Tibial artery (tissue), 4 donors: ENCODE data around the gene SSB.
"Not testable (repeated sequence)": the region's sequence is repeated elsewhere in the genome, so short reads cannot be mapped to it uniquely, and the experiment has no call there.

Source experiments
- DNase-seq, 2 donors: peaks; one replicate each; pipeline ENCODE4 v3.0.0-alpha.2; 2019
- H3K27ac ChIP-seq, 2 donors: fragments of 200-600 bp; sonication (generic) in 1 of 2; 1 replicate in 1 of 2; 2 replicates in 1 of 2; pipeline ENCODE4 v1.5.1; 2018 to 2019; ENCODE audit warnings: mild to moderate bottlenecking in 1 of 2
- H3K27me3 ChIP-seq, 2 donors: fragments of 200-600 bp; sonication (generic) in 1 of 2; one replicate each; pipeline versions ENCODE4 v1.5.1 to v1.6.0; 2016 to 2019
- H3K36me3 ChIP-seq, 3 donors: fragments of 200-600 bp; sonication (generic) in 2 of 3; one replicate each; pipeline ENCODE4 v1.5.1; 2016 to 2019; ENCODE audit warnings: mild to moderate bottlenecking in 2 of 3
- H3K4me1 ChIP-seq, 4 donors: fragments of 200-600 bp; sonication (generic) in 2 of 4; 1 replicate in 3 of 4; 2 replicates in 1 of 4; pipeline ENCODE4 v1.5.1; 2016 to 2019
- H3K4me3 ChIP-seq, 2 donors: fragments of 200-600 bp; sonication (generic) in 1 of 2; 1 replicate in 1 of 2; 2 replicates in 1 of 2; pipeline ENCODE4 v1.5.1; 2018 to 2019; ENCODE audit warnings: mild to moderate bottlenecking in 2 of 2
- H3K9me3 ChIP-seq, 3 donors: fragments of 200-600 bp; sonication (generic) in 1 of 3; one replicate each; pipeline ENCODE4 v1.5.1; 2016 to 2019
- intact Hi-C: fragments of 100-400 bp; cut with DNase I; formaldehyde crosslinking; loops from one replicate; pipeline ENCODE4 v1.15.0; 2023; ENCODE audit warnings: low total_unique reads
- TF ChIP-seq, protein P1 (sequence below), 2 experiments: fragments of 200-600 bp in 1 of 2; fragments of 450-650 bp in 1 of 2; IDR thresholded peaks; one replicate each; pipeline ENCODE4 v1.5.1; 2017 to 2019; ENCODE audit warnings: antibody characterized with exemption in 2 of 2, mild to moderate bottlenecking in 1 of 2, moderate library complexity in 1 of 2

The SSB gene

DNA sequence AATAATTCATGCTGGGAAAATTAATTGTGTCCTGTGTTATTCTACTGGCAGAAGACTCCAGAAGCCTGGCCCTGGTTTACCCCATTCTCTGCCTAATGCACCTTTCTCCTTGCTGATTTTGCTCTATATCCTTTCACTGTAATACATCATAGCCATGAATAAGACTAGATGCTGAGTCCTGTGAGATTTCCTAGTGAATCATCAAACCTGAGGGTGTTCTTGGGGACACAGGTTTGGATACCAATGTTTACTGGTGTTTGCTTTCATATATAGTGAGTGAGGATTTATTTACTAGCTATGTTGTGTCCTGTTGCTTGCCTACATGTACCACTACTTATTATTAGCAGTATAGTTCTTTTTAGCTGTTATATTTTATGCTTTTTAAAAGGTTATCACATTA lies 19.6 kb downstream of the SSB start:
- Histone ChIP-seq H3K27me3 (no peaks in the 10 kb centered on the region), H3K36me3 (peaks cover 44 to 63% (median 51%) of the 10 kb centered on the region in 3 donors), H3K9me3 (no peaks in the 10 kb centered on the region), H3K27ac (peak overlapping the region in 1 of 2 donors; percentile 18), H3K4me1 (peaks cover 0 to 41% (median 22%) of the 10 kb centered on the region in 4 donors), H3K4me3 (no peak overlapping the region)
- TF ChIP-seq, protein P1, sequence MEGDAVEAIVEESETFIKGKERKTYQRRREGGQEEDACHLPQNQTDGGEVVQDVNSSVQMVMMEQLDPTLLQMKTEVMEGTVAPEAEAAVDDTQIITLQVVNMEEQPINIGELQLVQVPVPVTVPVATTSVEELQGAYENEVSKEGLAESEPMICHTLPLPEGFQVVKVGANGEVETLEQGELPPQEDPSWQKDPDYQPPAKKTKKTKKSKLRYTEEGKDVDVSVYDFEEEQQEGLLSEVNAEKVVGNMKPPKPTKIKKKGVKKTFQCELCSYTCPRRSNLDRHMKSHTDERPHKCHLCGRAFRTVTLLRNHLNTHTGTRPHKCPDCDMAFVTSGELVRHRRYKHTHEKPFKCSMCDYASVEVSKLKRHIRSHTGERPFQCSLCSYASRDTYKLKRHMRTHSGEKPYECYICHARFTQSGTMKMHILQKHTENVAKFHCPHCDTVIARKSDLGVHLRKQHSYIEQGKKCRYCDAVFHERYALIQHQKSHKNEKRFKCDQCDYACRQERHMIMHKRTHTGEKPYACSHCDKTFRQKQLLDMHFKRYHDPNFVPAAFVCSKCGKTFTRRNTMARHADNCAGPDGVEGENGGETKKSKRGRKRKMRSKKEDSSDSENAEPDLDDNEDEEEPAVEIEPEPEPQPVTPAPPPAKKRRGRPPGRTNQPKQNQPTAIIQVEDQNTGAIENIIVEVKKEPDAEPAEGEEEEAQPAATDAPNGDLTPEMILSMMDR (IDR thresholded peaks at IDR 0.05): no peak
- intact Hi-C loops: no loop called here
- no peak for DNase-seq

DNA sequence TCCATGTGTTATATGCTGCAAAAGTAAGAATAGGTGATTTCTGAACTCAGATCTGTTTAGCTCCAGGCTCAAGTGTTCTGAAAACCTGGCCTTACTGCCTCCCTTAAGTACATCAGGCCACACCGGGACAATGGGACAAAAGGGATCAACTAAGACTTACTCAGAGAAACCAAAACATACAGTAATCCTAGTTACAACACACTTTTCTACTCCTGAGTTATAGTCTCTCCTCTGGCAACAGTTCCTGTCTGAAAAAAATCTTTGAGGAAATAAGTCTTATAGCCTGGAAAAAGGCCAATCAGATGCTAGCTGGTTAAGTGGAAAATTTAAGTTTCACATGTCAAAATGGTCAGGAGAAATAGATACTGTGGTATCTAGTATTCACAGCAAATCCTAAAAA lies 20.4 kb downstream of the SSB start:
- no peak for DNase-seq
- Histone ChIP-seq H3K27ac (peak overlapping the region in 1 of 2 donors; percentile 18), H3K27me3 (no peaks in the 10 kb centered on the region), H3K36me3 (peaks cover 39 to 55% (median 43%) of the 10 kb centered on the region in 3 donors), H3K9me3 (no peaks in the 10 kb centered on the region), H3K4me1 (peaks cover 0 to 50% (median 28%) of the 10 kb centered on the region in 4 donors), H3K4me3 (no peak overlapping the region)
- intact Hi-C loops: no loop called here
- TF ChIP-seq, protein P1 (IDR thresholded peaks at IDR 0.05): no peak

DNA sequence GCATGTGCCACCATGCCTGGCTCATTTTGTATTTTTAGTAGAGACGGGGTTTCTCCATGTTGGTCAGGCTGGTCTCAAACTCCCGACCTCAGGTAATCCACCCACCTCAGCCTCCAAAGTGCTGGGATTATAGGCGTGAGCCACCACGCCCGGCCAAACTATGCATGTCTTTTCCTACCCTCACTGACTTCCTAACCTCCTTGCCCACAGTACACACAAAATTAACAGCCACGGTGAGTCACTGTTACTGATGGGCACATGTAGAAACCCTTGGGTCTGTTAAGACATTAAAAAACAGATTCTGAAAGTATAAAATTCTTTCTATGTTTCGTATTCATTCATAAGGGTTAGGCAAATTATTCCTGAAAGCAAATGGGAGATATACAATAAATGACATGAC lies 21.4 kb downstream of the SSB start:
- H3K4me1 ChIP-seq: peaks cover 0 to 52% (median 28%) of the 10 kb centered on the region in 4 donors
- peaks cover 32 to 47% (median 33%) of the 10 kb centered on the region in 3 donors for H3K36me3 ChIP-seq
- H3K27ac ChIP-seq, H3K9me3 ChIP-seq, H3K27me3 ChIP-seq, DNase-seq, H3K4me3 ChIP-seq: not testable (repeated sequence)
- intact Hi-C loops: loop anchor here (10.0 kb wide), 1 partner anchor 1705 kb away; the partner anchor contains the start of gene CYBRD1

DNA sequence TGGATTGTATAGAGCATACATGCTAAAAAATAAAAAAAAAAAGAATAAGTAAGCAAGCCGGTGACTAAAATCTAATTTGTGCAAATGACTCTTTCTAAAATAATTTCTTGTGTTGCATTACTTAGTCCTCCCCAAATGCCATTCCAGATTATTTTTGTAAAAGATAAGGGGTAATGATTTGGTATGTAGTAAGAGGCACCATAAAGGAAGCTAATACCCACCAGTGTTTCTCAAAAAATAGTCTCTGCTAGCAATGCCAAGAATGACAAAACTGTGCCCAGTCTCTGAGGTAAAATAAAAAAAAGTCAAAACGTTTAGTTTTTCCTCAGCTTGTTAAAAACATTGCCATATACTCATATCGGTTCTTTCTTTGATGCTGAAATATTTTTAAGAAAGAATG lies 23.4 kb downstream of the SSB start:
- TF ChIP-seq, protein P1 (IDR thresholded peaks at IDR 0.05): no peak
- no peak for DNase-seq
- peak overlapping the region; percentile 74 to 81 for H3K27ac ChIP-seq
- H3K27me3 ChIP-seq: no peaks in the 10 kb centered on the region
- peak overlapping the region in 1 of 2 donors; percentile 73 for H3K4me3 ChIP-seq
- H3K9me3 ChIP-seq: no peaks in the 10 kb centered on the region
- H3K36me3 ChIP-seq: peaks cover 14 to 28% (median 15%) of the 10 kb centered on the region in 3 donors
- intact Hi-C loops: loop anchor here (10.0 kb wide), 1 partner anchor 1703 kb away; the partner anchor contains the start of gene CYBRD1
- H3K4me1 ChIP-seq: peaks cover 0 to 61% (median 31%) of the 10 kb centered on the region in 4 donors

DNA sequence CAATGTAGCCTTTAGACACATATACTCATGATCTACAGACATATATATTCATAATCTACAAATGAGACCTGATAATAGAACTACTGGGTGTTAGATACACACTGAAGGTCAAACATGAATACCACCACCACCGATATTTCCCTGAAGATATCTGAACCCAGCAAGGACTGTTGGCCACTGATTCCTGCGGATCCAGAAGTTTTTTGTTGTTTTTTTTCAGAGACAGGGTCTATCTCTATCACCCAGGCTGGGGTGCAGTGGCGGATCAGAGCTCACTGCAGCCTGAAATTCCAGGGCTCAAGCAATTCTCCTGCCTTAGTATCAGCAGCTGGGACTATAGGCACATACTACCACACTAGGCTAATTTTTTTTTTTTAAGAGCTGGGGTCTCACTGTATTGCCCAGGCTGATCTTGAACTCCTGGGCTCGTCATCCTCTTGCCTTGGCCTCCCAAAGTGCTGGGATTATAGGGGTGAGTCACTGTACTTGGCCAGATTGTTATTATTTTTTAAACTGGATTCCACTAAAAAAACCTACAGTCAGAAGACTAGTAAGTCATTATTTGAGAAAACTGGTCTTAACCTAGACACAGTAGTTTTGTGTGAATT lies 24.2 kb downstream of the SSB start:
- Histone ChIP-seq H3K27ac (peak overlapping the region; percentile 74 to 81), H3K4me1 (peaks cover 0 to 62% (median 32%) of the 10 kb centered on the region in 4 donors), H3K4me3 (peak overlapping the region; percentile 72 to 73), H3K36me3 (peaks cover 6 to 20% (median 8%) of the 10 kb centered on the region in 3 donors), H3K27me3 (no peaks in the 10 kb centered on the region), H3K9me3 (no peaks in the 10 kb centered on the region)
- TF ChIP-seq, protein P1 (IDR thresholded peaks at IDR 0.05): no peak
- intact Hi-C loops: loop anchor here (10.0 kb wide), 1 partner anchor 1702 kb away; the partner anchor contains the start of gene CYBRD1
- DNase-seq: no peak

DNA sequence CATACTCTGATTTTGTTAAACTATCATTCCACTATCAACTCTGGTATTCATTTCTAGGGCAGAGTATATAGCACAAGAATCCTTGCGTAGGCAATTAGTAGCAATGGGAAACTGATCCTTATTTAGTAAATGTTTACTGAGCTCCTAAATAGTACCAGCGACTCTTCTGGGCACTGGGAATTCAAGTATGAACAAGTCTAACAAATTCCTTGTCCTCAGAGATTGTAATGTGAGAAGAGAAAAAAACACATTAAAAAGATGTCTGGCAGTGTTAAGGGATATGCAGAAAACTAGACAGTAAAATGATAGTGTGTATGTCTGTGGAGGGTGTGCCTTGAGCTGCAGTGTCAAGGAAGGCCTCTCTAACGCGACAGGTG lies 25.3 kb downstream of the SSB start:
- Histone ChIP-seq H3K9me3 (no peaks in the 10 kb centered on the region), H3K27ac (peak overlapping the region; percentile 74 to 81), H3K27me3 (no peaks in the 10 kb centered on the region), H3K4me3 (peak overlapping the region; percentile 72 to 73), H3K36me3 (peaks cover 0 to 9% (median 0%) of the 10 kb centered on the region in 3 donors), H3K4me1 (peaks cover 0 to 64% (median 36%) of the 10 kb centered on the region in 4 donors)
- no peak for DNase-seq
- TF ChIP-seq, protein P1 (IDR thresholded peaks at IDR 0.05): no peak
- intact Hi-C loops: loop anchor here (10.0 kb wide), 1 partner anchor 1701 kb away; the partner anchor contains the start of gene CYBRD1
